Heart left ventricle (tissue), 16 donors: ENCODE measurements around the gene NTN4. TPM values are rescaled to one million over a fixed set of nuclear protein-coding genes. Genes with fewer than 3 reads are reported as not detected.

ENCODE experiments used
- ATAC-seq, 4 donors: fragments of 200-7000 bp; cut with Tn5 transposase; one replicate each; pipeline ENCODE4 v1.9.1; 2020 to 2022; ENCODE audit warnings: moderate library complexity in 4 of 4, mild to moderate bottlenecking in 3 of 4, moderate number of reproducible peaks in 1 of 4
- DNase-seq, 5 donors: peaks; one replicate each; pipeline ENCODE4 v3.0.0-alpha.2; 2020
- H3K27ac ChIP-seq, 12 donors: fragments of 200-600 bp; sonication (generic) in 4 of 12; one replicate each; pipeline versions ENCODE4 v1.5.0 to v1.8.0; 2016 to 2022; ENCODE audit warnings: mild to moderate bottlenecking in 2 of 12
- H3K27me3 ChIP-seq, 9 donors: fragments of 200-600 bp; sonication (generic) in 2 of 9; one replicate each; pipeline versions ENCODE4 v1.5.1 to v1.8.0; 2016 to 2022; ENCODE audit warnings: mild to moderate bottlenecking in 3 of 9
- H3K36me3 ChIP-seq, 9 donors: fragments of 200-600 bp; sonication (generic) in 2 of 9; one replicate each; pipeline versions ENCODE4 v1.5.0 to v1.8.0; 2018 to 2022; ENCODE audit warnings: mild to moderate bottlenecking in 2 of 9
- H3K4me1 ChIP-seq, 12 donors: fragments of 200-600 bp; sonication (generic) in 4 of 12; one replicate each; pipeline versions ENCODE4 v1.5.0 to v1.8.0; 2016 to 2022; ENCODE audit warnings: mild to moderate bottlenecking in 3 of 12
- H3K4me3 ChIP-seq, 12 donors: fragments of 200-600 bp; sonication (generic) in 4 of 12; one replicate each; pipeline versions ENCODE4 v1.5.0 to v1.8.0; 2017 to 2022; ENCODE audit warnings: mild to moderate bottlenecking in 9 of 12, moderate library complexity in 4 of 12
- H3K9me3 ChIP-seq, 12 donors: fragments of 200-600 bp; sonication (generic) in 4 of 12; one replicate each; pipeline versions ENCODE4 v1.5.0 to v1.8.0; 2016 to 2022; ENCODE audit warnings: mild to moderate bottlenecking in 1 of 12
- CTCF ChIP-seq, 12 donors: fragments of 200-600 bp; sonication (generic) in 4 of 12; IDR thresholded peaks; one replicate each; pipeline versions ENCODE4 v1.5.0 to v1.8.0; 2018 to 2022; ENCODE audit warnings: antibody characterized with exemption in 12 of 12, mild to moderate bottlenecking in 5 of 12
- POLR2A ChIP-seq, 2 donors: fragments of 450-650 bp; IDR thresholded peaks; one replicate each; pipeline ENCODE4 v1.6.1; 2017; ENCODE audit warnings: antibody characterized with exemption in 2 of 2, mild to moderate bottlenecking in 2 of 2, moderate library complexity in 2 of 2
- WGBS, 4 donors: extraction: QIAGEN DNeasy Blood & Tissue Kit in 2 of 4; methylation state at CpG; one replicate each; pipeline versions ENCODE4 v1.1.5 to v1.1.7; 2013 to 2018; 5-methylcytosine and 5-hydroxymethylcytosine counted together
- intact Hi-C, 10 donors: fragments of 100-400 bp; cut with DNase I; formaldehyde crosslinking; loops; one replicate each; pipeline versions ENCODE4 v1.11.1 to v1.14.2; 2022
- polyA plus RNA-seq, 2 donors: library from polyadenylated mRNA; stranded (reverse); fragments of 200-250 nt; gene quantifications; one replicate each; pipeline ENCODE4 v1.2.3, GENCODE V29; 2013
- total RNA-seq, 9 donors: library from RNA; depleted of rRNA in 2 of 9; stranded (reverse); fragments of >200 nt in 2 of 9; fragmentation: NEBNext Ultra II Directional in 3 of 9; extraction: Animal tissue kit (Norgen Biotek cat#: 25700) in 3 of 9; gene quantifications; one replicate each; pipeline versions ENCODE4 v1.1.0 to v1.2.4, GENCODE V29; 2016 to 2023
- donor health status: ischemic (EF 13 %, LVEDD 7.1; RV severe dilation, severe dysfunction).
- donor health status: healthy with polysubstance abuse.
- donor health status: DM: no; HTN: yes; CAD: no.
- donor health status: DM: no; HTN: no; CAD: no.
- donor health status: ischemic (EF 25% LVEDD 6.9; RV normal size, moderate dysfunction).
- donor health status: ischemic (EF 25% LVEDD 5.7; RV mildly dilated, moderate dysfunction).
- donor health status: healthy.
- donor health status: DM: yes; HTN: yes; CAD: no.
- donor health status: ischemic (EF 35%, LVEDD 5.7; RV mildly dilated, moderate dysfunction).
- donor health status: nonischemic (EF 11% LVEDD 7.7; RV severe dilation, severe dysfunction).
- donor health status: DM: yes; HTN: yes; CAD: no.
- donor health status: PGD.
- donor health status: ischemic (EF 29% LVEDD 5.4; RV normal size, mild dysfunction).
- donor health status: nonischemic (EF 23%, LVEDD 6.1; RV moderate dilation, normal function).

NTN4 gene
- total and polyA plus RNA-seq, 11 donors = 23.9 to 116 (median 68.0) TPM

DNA sequence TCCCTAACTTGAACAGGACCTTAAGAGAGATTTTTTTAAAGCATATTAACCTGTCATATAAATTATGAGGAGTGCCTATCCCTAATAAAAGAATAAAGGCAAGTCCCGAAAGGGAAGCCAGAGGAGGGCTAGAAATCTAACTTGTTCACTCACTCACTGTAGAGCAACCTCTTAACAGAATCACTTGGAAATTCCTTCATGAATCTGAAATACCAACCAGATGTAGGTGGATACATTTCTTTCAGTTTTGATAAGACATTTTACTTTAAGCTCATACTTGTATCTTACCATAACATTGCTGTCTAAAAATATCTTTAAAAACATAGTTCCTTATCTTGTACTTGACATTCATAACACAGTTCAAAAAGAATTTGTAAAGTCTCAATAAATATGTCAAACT lies 25.7 kb downstream of the NTN4 start:
- Histone ChIP-seq H3K4me1 (peaks cover 0 to 64% (median 30%) of the 10 kb centered on the region in 12 donors), H3K36me3 (no peaks in the 10 kb centered on the region), H3K27me3 (no peaks in the 10 kb centered on the region), H3K4me3 (no peak overlapping the region), H3K9me3 (peaks cover 0 to 6% (median 0%) of the 10 kb centered on the region in 12 donors), H3K27ac (peak overlapping the region in 6 of 12 donors; percentile 3 to 58 (median 39))
- DNase-seq = no peak
- ATAC-seq = no peak
- intact Hi-C loops = no loop called here
- 70 to 87% (median 78%) methylated on average over 1 of the region's 1 CpG for WGBS, 4 donors
- no peak for TF ChIP-seq CTCF (IDR thresholded peaks at IDR 0.05)

DNA sequence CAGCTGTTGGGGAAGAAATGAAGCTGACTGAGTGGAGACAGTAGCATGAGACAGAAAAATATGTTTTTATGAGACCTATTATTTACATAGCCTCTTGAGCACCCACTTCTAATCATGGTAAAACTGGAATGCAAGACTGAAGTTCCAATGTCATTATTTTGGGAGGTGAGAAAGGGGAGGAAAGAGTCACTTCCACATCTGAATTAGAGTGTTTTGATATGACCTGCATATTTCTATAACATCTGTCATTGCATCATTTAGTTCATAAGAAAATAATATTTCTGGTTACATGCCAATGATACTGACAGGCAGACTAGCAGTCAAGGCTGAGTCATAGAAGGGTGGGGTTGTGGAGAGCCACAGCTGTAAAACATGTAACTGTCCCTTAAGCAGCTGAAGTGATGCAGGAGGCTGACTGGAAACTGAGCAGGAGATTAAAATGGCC lies 26.7 kb downstream of the NTN4 start:
- H3K27me3 ChIP-seq = no peaks in the 10 kb centered on the region
- DNase-seq (peak in 4 of 5 donors; percentile 46 to 72 (median 51)), ATAC-seq (peak; percentile 63 to 93 (median 92))
- no peak for TF ChIP-seq POLR2A (IDR thresholded peaks at IDR 0.05)
- no peak for TF ChIP-seq CTCF (IDR thresholded peaks at IDR 0.05)
- peaks cover 0 to 17% (median 2%) of the 10 kb centered on the region in 12 donors for H3K9me3 ChIP-seq
- intact Hi-C loops = no loop called here
- peaks cover 0 to 58% (median 30%) of the 10 kb centered on the region in 12 donors for H3K4me1 ChIP-seq
- peak overlapping the region in 11 of 12 donors; percentile 18 to 59 (median 39) for H3K27ac ChIP-seq
- H3K36me3 ChIP-seq = peaks cover 0 to 4% (median 0%) of the 10 kb centered on the region in 9 donors
- H3K4me3 ChIP-seq = no peak overlapping the region

GRCh38 chr12:95762123-95762785 lies 28.3 kb downstream of the NTN4 start:
- WGBS, 4 donors = 69 to 78% (median 73%) methylated on average over 3 of the region's 3 CpGs
- H3K27me3 ChIP-seq = no peaks in the 10 kb centered on the region
- no peak overlapping the region for H3K4me3 ChIP-seq
- no peak for DNase-seq
- intact Hi-C loops = no loop called here
- H3K9me3 ChIP-seq = peaks cover 0 to 21% (median 2%) of the 10 kb centered on the region in 12 donors
- TF ChIP-seq CTCF (IDR thresholded peaks at IDR 0.05) (no peak), POLR2A (IDR thresholded peaks at IDR 0.05) (no peak)
- no peak for ATAC-seq
- peak overlapping the region in 8 of 12 donors; percentile 2 to 59 (median 22) for H3K27ac ChIP-seq
- H3K4me1 ChIP-seq = peaks cover 0 to 57% (median 30%) of the 10 kb centered on the region in 12 donors
- H3K36me3 ChIP-seq = peaks cover 0 to 9% (median 0%) of the 10 kb centered on the region in 9 donors

DNA sequence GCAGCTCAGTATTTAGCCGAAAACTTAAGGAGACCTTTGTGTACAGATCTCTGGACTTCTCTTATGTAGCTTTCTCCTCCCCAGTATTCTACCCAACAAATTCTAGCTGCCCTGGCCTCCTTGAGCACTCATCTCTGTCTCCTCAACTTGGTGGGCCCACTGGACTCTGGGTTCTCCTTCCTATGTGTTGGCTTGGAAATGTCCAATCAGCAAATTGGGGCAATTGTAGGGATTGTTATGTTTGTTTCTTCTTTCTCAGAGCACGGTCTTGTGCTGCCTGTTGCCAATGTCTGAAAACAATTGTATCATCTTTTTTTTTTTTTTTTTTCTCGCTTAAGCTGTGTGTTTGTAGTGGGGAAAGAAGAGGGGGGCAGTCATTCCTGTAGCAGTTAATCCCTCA lies 30.2 kb downstream of the NTN4 start:
- Histone ChIP-seq H3K27ac (peak overlapping the region in 1 of 12 donors; percentile 18), H3K4me1 (peaks cover 0 to 56% (median 36%) of the 10 kb centered on the region in 12 donors), H3K27me3 (no peaks in the 10 kb centered on the region), H3K36me3 (peaks cover 0 to 9% (median 0%) of the 10 kb centered on the region in 9 donors), H3K9me3 (peaks cover 0 to 21% (median 2%) of the 10 kb centered on the region in 12 donors), H3K4me3 (no peak overlapping the region)
- DNase-seq = no peak
- intact Hi-C loops = no loop called here
- WGBS, 4 donors = 85 to 92% (median 88%) methylated on average over 3 of the region's 3 CpGs
- TF ChIP-seq POLR2A (IDR thresholded peaks at IDR 0.05) (no peak), CTCF (IDR thresholded peaks at IDR 0.05) (no peak)
- ATAC-seq = no peak
